Activated CD8-positive, alpha-beta T cell treated with anti-CD3 and anti-CD28 coated beads, Interleukin-2, amount 10 ng/mL, durations not matched to agents 7 days and 5 days (primary cell): ENCODE measurements around the gene TEX29. TPM values are rescaled to one million over a fixed set of nuclear protein-coding genes. Genes with fewer than 3 reads are reported as not detected.

Source experiments
- ATAC-seq: fragments of 150-1000 bp; cut with Tn5 transposase; one replicate; pipeline ENCODE4 v1.10.0; 2021; ENCODE audit warnings: moderate library complexity
- CTCF ChIA-PET: fragments of 350-600 bp; sonication (Branson Sonifier 250); formaldehyde crosslinking; loops from one replicate; lab custom pipeline; 2021; ENCODE audit warnings: antibody characterized with exemption; lab: Charles Lee
- POLR2A ChIA-PET: fragments of 350-600 bp; sonication (Branson Sonifier 250); formaldehyde crosslinking; loops from one replicate; lab custom pipeline; 2021; ENCODE audit warnings: antibody characterized with exemption; lab: Charles Lee
- DNase-seq: peaks from one replicate; pipeline ENCODE4 v3.0.0-alpha.2; 2020
- H3K27ac Mint-ChIP-seq: one replicate; pipeline ENCODE4 v1.8.0; 2021; ENCODE audit warnings: mild to moderate bottlenecking, mixed read lengths
- H3K27me3 Mint-ChIP-seq: one replicate; pipeline ENCODE4 v1.8.0; 2021; ENCODE audit warnings: low read depth, mixed read lengths
- H3K36me3 Mint-ChIP-seq: one replicate; pipeline ENCODE4 v1.8.0; 2021; ENCODE audit warnings: low read depth, mixed read lengths
- H3K4me1 Mint-ChIP-seq: one replicate; pipeline ENCODE4 v1.8.0; 2021; ENCODE audit warnings: low read depth, mixed read lengths
- H3K4me3 Mint-ChIP-seq: one replicate; pipeline ENCODE4 v1.8.0; 2021; ENCODE audit warnings: mild to moderate bottlenecking, mixed read lengths
- H3K9me3 Mint-ChIP-seq: one replicate; pipeline ENCODE4 v1.8.0; 2022; ENCODE audit warnings: mixed read lengths; ENCODE audit not compliant: insufficient read depth
- total RNA-seq, 2 experiments: library from RNA; stranded (reverse); gene quantifications; one replicate each; pipeline ENCODE4 v1.2.3, GENCODE V29; 2021

Gene TEX29
- total RNA-seq, 2 experiments from 2014 or later: not detected

DNA sequence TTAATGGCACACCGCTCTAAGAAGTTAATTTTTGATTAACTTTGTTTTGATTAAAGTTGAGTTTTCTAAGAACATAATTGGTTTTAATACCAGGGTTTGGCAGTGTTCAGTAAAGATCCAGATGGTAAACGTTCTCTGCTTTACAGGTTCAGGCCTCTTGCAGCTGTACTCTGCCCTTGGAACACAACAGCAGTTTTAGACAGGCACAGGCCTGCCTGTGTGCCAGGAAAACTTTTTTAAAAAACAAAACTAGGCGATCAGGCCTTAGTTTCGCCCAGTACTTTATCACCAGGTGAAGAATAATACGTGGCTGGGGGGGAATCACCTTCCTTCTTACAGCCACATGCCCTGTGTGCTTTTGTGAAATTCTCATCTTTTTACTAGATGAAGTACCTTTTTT, 38.0 kb upstream of the TEX29 start:
- CTCF ChIA-PET: no interaction called here
- peaks cover 5% of the 10 kb centered on the region for H3K4me1 Mint-ChIP-seq
- DNase-seq (no peak), ATAC-seq (no peak)
- peaks cover 56% of the 10 kb centered on the region for H3K36me3 Mint-ChIP-seq
- no peaks in the 10 kb centered on the region for H3K27me3 Mint-ChIP-seq
- no peak overlapping the region for H3K4me3 Mint-ChIP-seq
- no peaks in the 10 kb centered on the region for H3K9me3 Mint-ChIP-seq
- H3K27ac Mint-ChIP-seq: no peak overlapping the region
- POLR2A ChIA-PET: no interaction called here

DNA sequence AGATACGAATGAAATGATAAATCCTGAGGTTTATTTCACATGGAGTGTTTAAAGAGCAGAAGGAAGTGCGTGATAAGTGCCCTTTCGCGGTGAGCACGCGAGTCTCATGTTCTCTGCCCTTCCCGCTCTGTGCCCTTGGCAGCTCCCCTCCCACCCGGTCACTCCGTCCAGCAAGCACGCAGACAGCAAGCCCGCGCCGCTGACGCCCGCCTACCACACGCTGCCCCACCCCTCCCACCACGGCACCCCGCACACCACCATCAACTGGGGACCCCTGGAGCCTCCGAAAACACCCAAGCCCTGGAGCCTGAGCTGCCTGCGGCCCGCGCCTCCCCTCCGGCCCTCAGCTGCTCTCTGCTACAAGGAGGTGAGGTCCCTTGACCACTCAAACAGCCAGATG, 37.4 kb upstream of the TEX29 start:
- ChIA-PET POLR2A (no interaction called here), CTCF (no interaction called here)
- ATAC-seq (no peak), DNase-seq (no peak)
- Mint-ChIP-seq H3K4me3 (no peak overlapping the region), H3K4me1 (peaks cover 5% of the 10 kb centered on the region), H3K27ac (no peak overlapping the region), H3K27me3 (no peaks in the 10 kb centered on the region), H3K36me3 (peaks cover 52% of the 10 kb centered on the region), H3K9me3 (no peaks in the 10 kb centered on the region)

DNA sequence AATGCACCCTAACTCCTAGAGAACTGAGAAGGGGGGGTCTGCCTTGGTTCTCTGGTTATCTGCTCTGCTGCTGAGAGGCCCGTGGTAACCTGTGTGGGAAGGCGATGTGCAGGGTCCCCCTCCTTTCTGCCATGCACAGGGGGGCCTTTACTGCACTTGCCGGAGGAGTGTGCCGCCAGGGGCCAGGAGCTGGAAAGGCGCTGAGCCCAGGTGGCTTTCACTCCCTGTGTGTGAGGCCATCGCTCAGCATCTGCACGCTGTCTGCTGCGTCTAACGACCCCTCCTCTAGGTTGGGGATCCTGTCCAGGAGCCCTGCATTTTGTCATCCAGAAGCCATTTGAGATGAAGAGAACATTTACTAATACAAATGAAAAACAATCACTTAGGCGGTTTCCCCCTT, 37.0 kb upstream of the TEX29 start:
- Mint-ChIP-seq H3K9me3 (no peaks in the 10 kb centered on the region), H3K4me1 (peaks cover 5% of the 10 kb centered on the region), H3K4me3 (no peak overlapping the region), H3K27me3 (no peaks in the 10 kb centered on the region), H3K36me3 (peaks cover 48% of the 10 kb centered on the region), H3K27ac (no peak overlapping the region)
- CTCF ChIA-PET: no interaction called here
- ATAC-seq: no peak
- POLR2A ChIA-PET: no interaction called here
- DNase-seq: no peak

DNA sequence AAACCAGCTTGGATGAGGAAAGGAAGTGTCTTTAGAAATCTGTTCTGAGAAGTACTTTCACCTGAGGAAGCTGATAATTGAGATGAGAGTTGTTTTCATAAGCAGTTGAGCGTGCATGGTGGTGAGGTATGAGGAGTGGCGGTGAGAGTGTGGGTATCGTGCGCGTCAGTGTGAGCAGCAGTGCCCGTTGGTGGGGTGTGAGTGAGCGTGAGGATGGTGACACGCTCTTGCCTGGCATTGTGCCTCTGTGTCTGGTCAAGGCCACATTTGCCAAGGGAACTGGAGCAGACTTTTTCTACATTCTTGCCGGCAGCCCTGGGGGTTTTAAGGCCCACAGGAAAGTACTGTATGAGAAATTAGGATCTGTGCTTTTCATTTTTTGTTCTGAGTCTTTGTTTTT, 36.5 kb upstream of the TEX29 start:
- no peak overlapping the region for H3K27ac Mint-ChIP-seq
- DNase-seq: no peak
- POLR2A ChIA-PET: no interaction called here
- CTCF ChIA-PET: no interaction called here
- H3K9me3 Mint-ChIP-seq: no peaks in the 10 kb centered on the region
- peaks cover 45% of the 10 kb centered on the region for H3K36me3 Mint-ChIP-seq
- peaks cover 5% of the 10 kb centered on the region for H3K4me1 Mint-ChIP-seq
- no peak overlapping the region for H3K4me3 Mint-ChIP-seq
- no peak for ATAC-seq
- no peaks in the 10 kb centered on the region for H3K27me3 Mint-ChIP-seq

DNA sequence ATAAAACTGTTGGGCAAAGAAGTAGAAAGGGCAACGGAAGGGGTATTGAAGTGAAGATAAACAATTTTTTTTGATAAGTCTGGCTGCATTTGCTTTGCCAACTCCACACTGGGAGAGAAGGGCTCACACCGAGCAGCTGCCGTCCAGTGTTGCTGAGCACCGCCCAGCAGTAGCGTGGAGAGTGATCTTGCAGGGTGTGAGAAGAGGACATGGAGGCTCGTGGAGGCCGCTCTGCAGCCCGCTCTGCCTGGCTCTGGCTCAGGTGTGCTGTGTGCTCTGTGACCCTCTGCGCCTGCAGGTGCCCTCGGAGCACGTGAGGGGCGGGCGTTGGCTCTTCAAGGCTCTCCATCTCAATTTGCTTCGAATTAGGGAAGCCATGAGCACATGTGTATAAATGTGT, 35.9 kb upstream of the TEX29 start:
- peaks cover 5% of the 10 kb centered on the region for H3K4me1 Mint-ChIP-seq
- H3K27me3 Mint-ChIP-seq: no peaks in the 10 kb centered on the region
- ChIA-PET POLR2A (no interaction called here), CTCF (no interaction called here)
- no peaks in the 10 kb centered on the region for H3K9me3 Mint-ChIP-seq
- H3K4me3 Mint-ChIP-seq: no peak overlapping the region
- ATAC-seq: no peak
- no peak overlapping the region for H3K27ac Mint-ChIP-seq
- H3K36me3 Mint-ChIP-seq: peaks cover 49% of the 10 kb centered on the region
- DNase-seq: no peak

DNA sequence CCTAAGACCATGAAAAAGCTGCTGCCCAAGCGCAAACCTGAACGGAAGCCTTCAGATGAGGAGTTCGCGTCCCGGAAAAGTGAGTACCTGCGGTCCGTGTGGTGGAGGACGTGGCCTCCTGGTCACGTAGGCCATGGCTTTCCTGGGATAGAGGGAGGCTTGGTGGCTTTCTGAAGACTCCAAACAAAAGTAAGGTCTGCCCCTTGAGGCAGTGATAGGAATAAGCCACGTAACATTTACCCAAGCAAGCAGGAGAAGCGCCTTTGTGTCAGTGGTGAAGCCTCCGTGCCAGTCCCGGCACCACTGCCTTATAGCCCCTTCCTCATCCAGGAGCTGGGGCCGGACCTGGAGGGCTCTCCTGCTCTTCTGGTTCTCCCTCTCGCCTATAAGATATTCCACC, 34.3 kb upstream of the TEX29 start:
- ATAC-seq (no peak), DNase-seq (no peak)
- Mint-ChIP-seq H3K4me1 (peaks cover 4% of the 10 kb centered on the region), H3K4me3 (no peak overlapping the region), H3K36me3 (peaks cover 45% of the 10 kb centered on the region), H3K27ac (no peak overlapping the region), H3K9me3 (no peaks in the 10 kb centered on the region), H3K27me3 (no peaks in the 10 kb centered on the region)
- CTCF ChIA-PET: interaction anchor here (1.3 kb wide), 1 partner anchor 9 kb away, joined by 3 read pairs; no protein-coding TSS in a partner anchor
- POLR2A ChIA-PET: no interaction called here

DNA sequence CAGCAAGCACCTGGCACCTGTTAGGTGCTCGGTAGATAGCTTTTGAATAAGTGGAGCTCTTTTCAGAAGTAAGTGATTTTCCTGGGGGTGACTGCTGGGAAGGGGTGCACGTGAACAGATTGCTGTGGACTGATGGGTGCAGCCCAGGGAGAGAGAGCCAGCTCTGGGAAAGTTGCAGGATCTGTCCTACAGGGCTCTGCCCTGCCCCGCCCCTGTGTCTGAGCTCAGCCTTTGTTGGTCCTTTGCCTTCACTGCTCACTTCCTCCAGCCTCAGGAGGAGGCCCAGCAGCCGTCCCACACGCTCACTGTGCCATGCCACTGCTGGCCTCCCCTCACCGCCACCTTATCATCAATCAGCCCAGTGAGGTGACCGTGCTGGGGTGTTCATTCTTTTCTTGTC, 33.7 kb upstream of the TEX29 start:
- no peaks in the 10 kb centered on the region for H3K4me1 Mint-ChIP-seq
- no peak for DNase-seq
- peaks cover 39% of the 10 kb centered on the region for H3K36me3 Mint-ChIP-seq
- ChIA-PET CTCF (no interaction called here), POLR2A (no interaction called here)
- ATAC-seq: no peak
- no peak overlapping the region for H3K27ac Mint-ChIP-seq
- no peaks in the 10 kb centered on the region for H3K9me3 Mint-ChIP-seq
- H3K4me3 Mint-ChIP-seq: no peak overlapping the region
- no peaks in the 10 kb centered on the region for H3K27me3 Mint-ChIP-seq

DNA sequence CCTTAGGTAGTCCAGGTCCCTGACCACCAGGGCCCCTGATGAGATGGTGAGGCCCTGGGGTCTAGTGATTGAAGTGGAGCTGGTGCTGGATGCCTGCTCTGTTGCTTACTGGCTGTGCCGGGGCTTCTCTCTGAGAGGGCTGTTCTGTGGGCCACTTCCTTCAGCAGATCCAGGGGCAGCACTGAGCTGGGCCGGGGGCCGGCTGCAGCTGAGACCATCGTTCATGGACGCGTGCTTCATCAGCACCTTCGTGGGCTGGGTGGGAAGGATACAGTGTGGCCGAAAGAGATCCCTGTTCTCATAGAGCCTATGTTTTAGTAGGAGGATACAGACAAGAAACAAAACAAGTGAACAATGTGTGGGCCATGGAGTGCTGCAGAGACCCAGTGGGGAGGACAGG, 33.2 kb upstream of the TEX29 start:
- ChIA-PET POLR2A (no interaction called here), CTCF (no interaction called here)
- peaks cover 42% of the 10 kb centered on the region for H3K36me3 Mint-ChIP-seq

DNA sequence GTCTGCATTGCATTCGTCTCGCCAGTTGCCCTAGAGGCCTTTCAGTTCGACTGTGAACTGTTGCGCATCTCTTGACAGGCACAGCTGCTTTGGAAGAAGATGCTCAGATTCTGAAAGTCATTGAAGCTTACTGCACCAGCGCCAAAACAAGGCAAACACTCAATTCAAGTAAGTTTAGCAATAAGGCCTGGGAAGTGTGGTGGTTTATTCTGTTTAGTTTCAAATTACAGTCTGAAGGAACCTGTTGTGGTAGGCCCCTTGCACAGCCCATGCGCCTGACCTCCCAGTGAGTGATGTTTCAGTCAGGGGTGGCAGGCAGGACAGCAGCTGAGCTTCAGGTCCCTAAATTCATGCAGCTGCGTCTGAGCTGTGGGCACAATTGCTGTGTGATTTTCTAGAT, 32.2 kb upstream of the TEX29 start:
- DNase-seq: no peak
- CTCF ChIA-PET: no interaction called here
- POLR2A ChIA-PET: no interaction called here

More for the DNA sequence above, 33.2 kb upstream of the TEX29 start:
- H3K27ac Mint-ChIP-seq: no peak overlapping the region
- DNase-seq (no peak), ATAC-seq (no peak)
- no peaks in the 10 kb centered on the region for H3K9me3 Mint-ChIP-seq
- H3K4me3 Mint-ChIP-seq: no peak overlapping the region
- no peaks in the 10 kb centered on the region for H3K27me3 Mint-ChIP-seq
- no peaks in the 10 kb centered on the region for H3K4me1 Mint-ChIP-seq

DNA sequence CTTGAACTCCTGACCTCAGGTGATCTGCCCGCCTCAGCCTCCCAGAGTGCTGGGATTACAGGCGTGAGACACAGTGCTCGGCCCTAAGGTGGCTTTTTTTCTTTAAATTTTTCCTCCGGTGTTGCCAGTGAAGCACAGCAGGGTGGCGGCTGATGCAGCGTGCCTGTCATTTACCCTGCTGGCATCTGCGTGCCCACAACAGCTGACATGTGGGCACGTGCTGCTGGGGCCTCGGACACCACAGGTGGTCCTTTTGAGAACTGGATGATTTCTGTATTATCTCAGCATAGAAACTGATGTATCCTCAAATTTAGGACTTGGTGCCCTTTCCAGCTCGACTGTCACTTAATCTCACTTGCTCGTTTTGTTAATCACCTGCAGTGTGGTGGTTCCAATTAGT, 31.2 kb upstream of the TEX29 start:
- DNase-seq (no peak), ATAC-seq (no peak)
- ChIA-PET CTCF (no interaction called here), POLR2A (no interaction called here)
- Mint-ChIP-seq H3K27ac (no peak overlapping the region), H3K4me1 (no peaks in the 10 kb centered on the region), H3K9me3 (no peaks in the 10 kb centered on the region), H3K4me3 (no peak overlapping the region), H3K27me3 (no peaks in the 10 kb centered on the region), H3K36me3 (peaks cover 39% of the 10 kb centered on the region)

More for the DNA sequence above, 32.2 kb upstream of the TEX29 start:
- Mint-ChIP-seq H3K4me1 (no peaks in the 10 kb centered on the region), H3K4me3 (no peak overlapping the region), H3K27me3 (no peaks in the 10 kb centered on the region), H3K27ac (no peak overlapping the region), H3K9me3 (no peaks in the 10 kb centered on the region), H3K36me3 (peaks cover 42% of the 10 kb centered on the region)
- ATAC-seq: no peak

DNA sequence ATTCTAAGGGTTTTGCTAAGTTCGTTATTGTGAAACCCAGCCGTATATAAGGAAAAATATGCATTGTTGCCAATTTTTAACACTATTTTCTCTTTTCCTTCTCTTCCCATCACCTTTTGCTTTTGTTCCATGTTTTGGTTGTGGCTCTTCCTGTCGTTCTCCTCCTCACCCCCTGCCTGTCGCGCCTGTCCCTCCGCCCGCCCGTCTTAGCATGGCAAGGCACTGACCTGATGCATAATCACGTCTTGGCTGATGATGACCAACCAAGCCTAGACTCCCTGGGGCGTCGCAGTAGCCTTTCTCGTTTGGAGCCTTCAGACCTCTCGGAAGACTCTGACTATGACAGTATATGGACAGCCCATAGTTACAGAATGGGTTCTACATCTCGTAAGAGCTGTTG, 28.5 kb upstream of the TEX29 start:
- ATAC-seq (no peak), DNase-seq (no peak)
- Mint-ChIP-seq H3K27ac (no peak overlapping the region), H3K36me3 (peaks cover 32% of the 10 kb centered on the region), H3K4me1 (peaks cover 12% of the 10 kb centered on the region), H3K27me3 (no peaks in the 10 kb centered on the region), H3K9me3 (no peaks in the 10 kb centered on the region), H3K4me3 (no peak overlapping the region)
- POLR2A ChIA-PET: no interaction called here
- CTCF ChIA-PET: no interaction called here

DNA sequence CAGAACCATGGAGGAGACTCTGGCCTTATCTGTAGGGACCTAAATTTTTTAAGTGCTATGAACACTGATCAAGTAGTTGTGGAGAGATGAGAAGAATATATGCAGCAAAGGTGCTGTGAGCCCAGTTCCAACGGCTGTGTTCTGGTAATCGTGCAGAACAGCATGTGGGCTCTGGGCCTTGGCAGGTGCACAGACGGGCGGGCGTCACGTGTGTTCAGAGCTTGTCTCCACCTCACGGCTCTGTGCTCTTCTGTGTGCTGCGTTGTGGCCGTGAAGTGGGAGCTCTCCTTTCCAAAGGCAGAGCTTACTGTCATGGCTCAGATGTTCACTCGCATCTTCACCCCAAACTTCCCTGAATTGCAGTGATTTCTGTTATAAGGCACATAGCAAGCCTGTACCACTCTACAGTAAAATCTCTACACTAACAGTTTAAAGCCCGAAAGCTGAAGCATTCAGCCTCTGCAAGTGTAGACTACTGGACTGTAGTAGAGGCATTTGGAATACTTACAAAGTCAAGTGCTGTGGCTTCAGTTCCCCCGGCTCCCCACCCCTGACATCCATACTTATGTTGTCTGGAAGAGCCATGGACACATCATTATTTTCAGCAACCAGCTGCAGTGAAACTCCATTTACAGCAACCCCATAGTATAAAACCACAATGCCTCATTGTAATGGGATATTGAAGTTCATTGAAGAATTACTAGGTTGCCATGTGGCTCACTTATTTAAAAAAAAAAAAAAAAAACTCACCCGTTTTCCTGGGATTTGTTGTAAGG, 27.5 kb upstream of the TEX29 start:
- DNase-seq (no peak), ATAC-seq (no peak)
- CTCF ChIA-PET: no interaction called here
- Mint-ChIP-seq H3K9me3 (no peaks in the 10 kb centered on the region), H3K27ac (no peak overlapping the region), H3K4me3 (no peak overlapping the region), H3K4me1 (peaks cover 12% of the 10 kb centered on the region), H3K36me3 (peaks cover 38% of the 10 kb centered on the region), H3K27me3 (no peaks in the 10 kb centered on the region)
- POLR2A ChIA-PET: no interaction called here

DNA sequence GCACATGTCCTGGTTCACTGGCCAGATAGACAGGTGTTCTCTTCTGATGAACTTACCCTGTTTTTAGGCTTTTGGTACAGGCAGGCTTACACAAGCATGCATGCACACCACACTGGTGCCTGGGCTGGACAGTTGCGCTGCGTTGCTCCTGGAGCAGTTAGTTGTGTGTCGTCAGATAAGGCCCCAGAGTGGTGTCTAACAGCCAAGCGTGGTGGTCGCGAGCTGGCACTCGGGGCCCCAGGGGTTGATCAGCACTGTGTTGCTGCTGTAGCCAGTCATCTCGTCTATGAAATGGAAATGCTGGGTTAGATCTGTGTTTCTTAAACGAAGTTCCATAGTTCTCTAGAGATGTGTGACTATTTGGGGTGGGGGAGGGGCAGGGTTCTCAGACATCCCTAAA, 24.6 kb upstream of the TEX29 start:
- Mint-ChIP-seq H3K4me1 (peaks cover 12% of the 10 kb centered on the region), H3K4me3 (no peak overlapping the region), H3K27me3 (no peaks in the 10 kb centered on the region), H3K9me3 (no peaks in the 10 kb centered on the region), H3K36me3 (peaks cover 36% of the 10 kb centered on the region), H3K27ac (no peak overlapping the region)
- CTCF ChIA-PET: no interaction called here
- DNase-seq (no peak), ATAC-seq (no peak)
- POLR2A ChIA-PET: no interaction called here
